GM23338 (cell line): Measurements from ENCODE around the gene CACNA2D1. TPM values are rescaled to one million over a fixed set of nuclear protein-coding genes. Genes with fewer than 3 reads are reported as not detected.

ENCODE experiments used
- ATAC-seq: fragments of 200-7000 bp; cut with Tn5 transposase; 3 replicates; pipeline ENCODE4 v1.9.1; 2020
- DNase-seq: peaks from one replicate; pipeline ENCODE4 v3.0.0-alpha.2; 2015; ENCODE audit warnings: low spot score
- H2AFZ ChIP-seq: fragments of 200-600 bp; sonication (generic); 2 replicates; pipeline ENCODE4 v1.8.0; 2016; ENCODE audit warnings: antibody characterized with exemption, mild to moderate bottlenecking, moderate library complexity
- H3F3A ChIP-seq: fragments of 200-600 bp; sonication (generic); replicated peaks from 2 replicates; pipeline ENCODE4 v1.8.0; 2017; ENCODE audit warnings: antibody characterized with exemption, mixed run types, low read depth
- H3K27ac ChIP-seq: fragments of 200-600 bp; sonication (generic); 2 replicates; pipeline ENCODE4 v1.6.1; 2016; ENCODE audit warnings: low read depth
- H3K27me3 ChIP-seq: fragments of 200-600 bp; sonication (generic); 2 replicates; pipeline ENCODE4 v1.8.0; 2016; ENCODE audit warnings: mild to moderate bottlenecking, mixed run types, moderate library complexity; ENCODE audit not compliant: insufficient read depth
- H3K36me3 ChIP-seq: fragments of 200-600 bp; sonication (generic); 2 replicates; pipeline ENCODE4 v1.8.0; 2016; ENCODE audit warnings: mild to moderate bottlenecking; ENCODE audit not compliant: insufficient read depth
- H3K4me1 ChIP-seq: fragments of 200-600 bp; sonication (generic); 2 replicates; pipeline ENCODE4 v1.8.0; 2016; ENCODE audit warnings: mild to moderate bottlenecking, moderate library complexity; ENCODE audit not compliant: insufficient read depth
- H3K4me2 ChIP-seq: fragments of 200-600 bp; sonication (generic); 2 replicates; pipeline ENCODE4 v1.7.1; 2017; ENCODE audit warnings: mixed run types
- H3K4me3 ChIP-seq: fragments of 200-600 bp; sonication (generic); 2 replicates; pipeline ENCODE4 v1.6.1; 2016; ENCODE audit warnings: mixed run types
- H3K79me2 ChIP-seq: fragments of 200-600 bp; sonication (generic); replicated peaks from 2 replicates; pipeline ENCODE4 v1.8.0; 2017; ENCODE audit warnings: mild to moderate bottlenecking; ENCODE audit not compliant: insufficient read depth
- H3K9me2 ChIP-seq: fragments of 200-600 bp; sonication (generic); 2 replicates; pipeline ENCODE4 v1.8.0; 2017; ENCODE audit not compliant: insufficient read depth
- H4K20me1 ChIP-seq: fragments of 200-600 bp; sonication (generic); replicated peaks from 2 replicates; pipeline ENCODE4 v1.8.0; 2017; ENCODE audit warnings: mild to moderate bottlenecking; ENCODE audit not compliant: insufficient read depth
- H3K27ac Mint-ChIP-seq: 2 replicates; pipeline ENCODE4 v1.8.0; 2020; ENCODE audit warnings: inconsistent platforms, mild to moderate bottlenecking, moderate library complexity, mixed read lengths
- H3K27me3 Mint-ChIP-seq: 3 replicates; pipeline ENCODE4 v1.8.0; 2022; ENCODE audit warnings: low read depth, mild to moderate bottlenecking, moderate library complexity, mixed read lengths, inconsistent platforms; ENCODE audit not compliant: insufficient read depth, poor library complexity
- H3K36me3 Mint-ChIP-seq: 3 replicates; pipeline ENCODE4 v1.8.0; 2021; ENCODE audit warnings: low read depth, mild to moderate bottlenecking, inconsistent platforms, moderate library complexity, mixed read lengths
- H3K4me1 Mint-ChIP-seq: 3 replicates; pipeline ENCODE4 v1.8.0; 2020; ENCODE audit warnings: mild to moderate bottlenecking, inconsistent platforms, mixed read lengths
- H3K4me3 Mint-ChIP-seq: 3 replicates; pipeline ENCODE4 v1.8.0; 2021; ENCODE audit warnings: moderate library complexity, mild to moderate bottlenecking, inconsistent platforms, mixed read lengths
- H3K9me3 Mint-ChIP-seq: 3 replicates; pipeline ENCODE4 v1.8.0; 2020; ENCODE audit warnings: moderate library complexity, mild to moderate bottlenecking, inconsistent platforms, mixed read lengths
- CREB1 ChIP-seq: fragments of 250-450 bp; sonication (Bioruptor Pico); IDR thresholded peaks from 2 replicates; pipeline ENCODE4 v1.5.0; 2020; ENCODE audit warnings: low read depth, mild to moderate bottlenecking, moderate library complexity
- CTCF ChIP-seq, 2 experiments: fragments of 200-600 bp in 1 of 2; sonication (generic) in 1 of 2; conservative IDR thresholded peaks; 2 replicates each; pipeline versions ENCODE4 v1.5.1 to v1.6.1; 2016 to 2017; ENCODE audit warnings: antibody characterized with exemption in 2 of 2, low read depth in 2 of 2, mild to moderate bottlenecking in 2 of 2, moderate library complexity in 1 of 2
- ETS1 ChIP-seq: IDR thresholded peaks from 2 replicates; pipeline ENCODE4 v1.6.1; 2016; ENCODE audit warnings: antibody characterized with exemption
- EZH2 ChIP-seq: fragments of 200-600 bp; sonication (generic); IDR thresholded peaks from one replicate; pipeline ENCODE4 v1.8.0; 2017; ENCODE audit warnings: antibody characterized with exemption, mild to moderate bottlenecking, low read depth; ENCODE audit not compliant: unreplicated experiment
- EZH2phosphoT487 ChIP-seq: fragments of 200-600 bp; sonication (generic); IDR thresholded peaks from one replicate; pipeline ENCODE4 v1.8.1; 2018; ENCODE audit warnings: antibody characterized with exemption; ENCODE audit not compliant: unreplicated experiment
- JUNB ChIP-seq: IDR thresholded peaks from one replicate; pipeline ENCODE4 v1.6.1; 2016; ENCODE audit warnings: antibody characterized with exemption; ENCODE audit not compliant: unreplicated experiment
- NANOG ChIP-seq: IDR thresholded peaks from 2 replicates; pipeline ENCODE4 v1.6.1; 2016; ENCODE audit warnings: antibody characterized with exemption, borderline replicate concordance
- POLR2AphosphoS5 ChIP-seq: IDR thresholded peaks from 2 replicates; pipeline ENCODE4 v1.6.1; 2016; ENCODE audit warnings: antibody characterized with exemption, low read depth
- STAT1 ChIP-seq: IDR thresholded peaks from one replicate; pipeline ENCODE4 v1.6.1; 2016; ENCODE audit warnings: antibody characterized with exemption; ENCODE audit not compliant: unreplicated experiment
- polyA plus RNA-seq: library from polyadenylated mRNA; unstranded; fragments of >200 nt; fragmentation: Nextera tagmentation; extraction: Ambion mirVana; gene quantifications from 2 replicates; pipeline ENCODE4 v1.2.1, GENCODE V29; 2016
- total RNA-seq: library from RNA; depleted of rRNA; stranded (reverse); fragments of >200 nt; shearing (Covaris generic); gene quantifications from 2 replicates; pipeline ENCODE4 v1.2.3, GENCODE V29; 2014
- TF ChIP-seq, protein P1 (sequence below): IDR thresholded peaks from one replicate; pipeline ENCODE4 v1.6.1; 2018; ENCODE audit warnings: antibody characterized with exemption; ENCODE audit not compliant: unreplicated experiment

CACNA2D1 gene
- total and polyA plus RNA-seq, 2 experiments from 2014 or later, result 7.0 to 20.4 TPM

- no peak for TF ChIP-seq CTCF (conservative IDR thresholded peaks at IDR 0.05; ENCODE audit: low read depth in 2 of 2)
These were observed 130.3 kb downstream of the CACNA2D1 start (continued) for GRCh38 chr7:82313269-82313668.

DNA sequence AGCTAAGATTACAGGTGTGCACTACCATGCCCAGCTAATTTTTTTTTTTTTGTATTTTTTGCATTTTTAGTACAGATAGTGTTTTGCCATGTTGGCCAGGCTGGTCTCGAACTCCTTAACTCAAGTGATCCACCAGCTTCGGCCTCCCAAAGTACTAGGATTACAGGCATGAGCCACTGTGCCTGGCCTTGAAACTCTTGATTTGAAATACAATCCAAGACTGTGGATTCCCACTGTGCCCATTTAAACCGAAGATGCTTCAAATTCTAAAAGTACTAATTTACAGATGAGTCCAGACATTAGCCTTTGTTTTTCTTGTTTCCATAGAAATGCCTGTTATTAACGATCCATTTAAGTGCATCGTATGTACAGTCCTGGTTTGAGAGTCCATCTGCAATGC lies 130.9 kb downstream of the CACNA2D1 start:
- Mint-ChIP-seq H3K4me1 (peaks cover 39% of the 10 kb centered on the region), H3K36me3 (peaks cover 23% of the 10 kb centered on the region), H3K27me3 (peaks cover 3% of the 10 kb centered on the region), H3K4me3 (no peak overlapping the region), H3K9me3 (peaks cover 12% of the 10 kb centered on the region), H3K27ac (peak overlapping the region; percentile 44; the same call in 1 of the 2 replicates)
- H4K20me1 ChIP-seq, result no peaks in the 10 kb centered on the region
- H3K27me3 ChIP-seq, result no peaks in the 10 kb centered on the region
- H3F3A ChIP-seq, result no peaks in the 10 kb centered on the region
- H3K4me3 ChIP-seq, result no peak overlapping the region
- H3K9me2 ChIP-seq, result peaks cover 4% of the 10 kb centered on the region; the same call in 1 of the 2 replicates
- H3K36me3 ChIP-seq, result no peaks in the 10 kb centered on the region
- peak overlapping the region; percentile 48 for H3K4me2 ChIP-seq
- DNase-seq, result peak; percentile 70
- H3K79me2 ChIP-seq, result no peaks in the 10 kb centered on the region; the same call in 1 of the 2 replicates
- ATAC-seq, result peak; percentile 72
- no peak for TF ChIP-seq STAT1
- TF ChIP-seq NANOG, result peak; percentile 48; the same call in 1 of the 2 replicates
- H3K27ac ChIP-seq, result peak overlapping the region; percentile 92
- H3K4me1 ChIP-seq, result peaks cover 36% of the 10 kb centered on the region
- no peak overlapping the region for H2AFZ ChIP-seq

GRCh38 chr7:82305347-82306005 lies 138.1 kb downstream of the CACNA2D1 start:
- Histone ChIP-seq H3K9me2 (peaks cover 4% of the 10 kb centered on the region; the same call in 1 of the 2 replicates), H3K4me3 (no peak overlapping the region), H3F3A (no peaks in the 10 kb centered on the region), H4K20me1 (no peaks in the 10 kb centered on the region), H3K4me2 (no peak overlapping the region; the same call in 1 of the 2 replicates), H3K27ac (peak overlapping the region; percentile 34; the same call in 1 of the 2 replicates), H3K36me3 (no peaks in the 10 kb centered on the region), H3K27me3 (no peaks in the 10 kb centered on the region), H2AFZ (no peak overlapping the region), H3K4me1 (peaks cover 27% of the 10 kb centered on the region), H3K79me2 (peaks cover 7% of the 10 kb centered on the region; the same call in 1 of the 2 replicates)
- no peak for TF ChIP-seq CREB1 (CRISPR knock-in tag)
- Mint-ChIP-seq H3K9me3 (peaks cover 14% of the 10 kb centered on the region), H3K27me3 (peaks cover 3% of the 10 kb centered on the region), H3K4me1 (peaks cover 34% of the 10 kb centered on the region), H3K27ac (peak overlapping the region; percentile 24; the same call in 1 of the 2 replicates), H3K36me3 (peaks cover 25% of the 10 kb centered on the region), H3K4me3 (peak overlapping the region; percentile 16; the same call in 2 of the 3 replicates)
- ATAC-seq (peak; percentile 97), DNase-seq (peak; percentile 48)

DNA sequence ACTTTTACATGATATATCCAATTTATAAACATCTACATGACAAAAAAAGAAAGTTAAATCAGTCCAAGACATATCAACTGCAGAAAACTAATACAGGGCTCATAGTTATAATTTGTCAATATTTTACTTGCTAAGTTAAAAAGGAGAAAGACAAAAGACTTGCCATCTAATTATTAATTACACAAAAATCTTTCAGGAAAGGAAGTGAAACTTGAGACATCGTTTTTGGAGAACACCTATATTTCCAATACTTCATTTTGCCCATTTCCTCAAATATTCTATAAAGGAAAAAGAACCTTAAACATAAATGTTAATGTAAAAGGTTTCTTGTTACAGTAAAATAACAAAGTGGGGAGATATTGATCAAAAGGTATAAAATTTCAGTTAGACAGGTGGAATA lies 148.7 kb downstream of the CACNA2D1 start:
- Histone ChIP-seq H3K9me2 (no peaks in the 10 kb centered on the region), H3K4me1 (peaks cover 6% of the 10 kb centered on the region), H4K20me1 (no peaks in the 10 kb centered on the region), H3K36me3 (no peaks in the 10 kb centered on the region), H3F3A (no peaks in the 10 kb centered on the region), H3K27me3 (no peaks in the 10 kb centered on the region), H3K79me2 (no peaks in the 10 kb centered on the region), H3K27ac (no peak overlapping the region), H3K4me3 (no peak overlapping the region), H3K4me2 (no peak overlapping the region), H2AFZ (no peak overlapping the region)
- Mint-ChIP-seq H3K4me3 (no peak overlapping the region), H3K36me3 (peaks cover 11% of the 10 kb centered on the region; the same call in 2 of the 3 replicates), H3K9me3 (peaks cover 5% of the 10 kb centered on the region; the same call in 2 of the 3 replicates), H3K4me1 (peaks cover 8% of the 10 kb centered on the region), H3K27ac (no peak overlapping the region), H3K27me3 (peaks cover 3% of the 10 kb centered on the region)
- ATAC-seq (no peak), DNase-seq (no peak)
- TF ChIP-seq STAT1, result no peak
- no peak for TF ChIP-seq ETS1
- TF ChIP-seq POLR2AphosphoS5, result no peak
- no peak for TF ChIP-seq CREB1 (CRISPR knock-in tag)
- TF ChIP-seq, protein P1, sequence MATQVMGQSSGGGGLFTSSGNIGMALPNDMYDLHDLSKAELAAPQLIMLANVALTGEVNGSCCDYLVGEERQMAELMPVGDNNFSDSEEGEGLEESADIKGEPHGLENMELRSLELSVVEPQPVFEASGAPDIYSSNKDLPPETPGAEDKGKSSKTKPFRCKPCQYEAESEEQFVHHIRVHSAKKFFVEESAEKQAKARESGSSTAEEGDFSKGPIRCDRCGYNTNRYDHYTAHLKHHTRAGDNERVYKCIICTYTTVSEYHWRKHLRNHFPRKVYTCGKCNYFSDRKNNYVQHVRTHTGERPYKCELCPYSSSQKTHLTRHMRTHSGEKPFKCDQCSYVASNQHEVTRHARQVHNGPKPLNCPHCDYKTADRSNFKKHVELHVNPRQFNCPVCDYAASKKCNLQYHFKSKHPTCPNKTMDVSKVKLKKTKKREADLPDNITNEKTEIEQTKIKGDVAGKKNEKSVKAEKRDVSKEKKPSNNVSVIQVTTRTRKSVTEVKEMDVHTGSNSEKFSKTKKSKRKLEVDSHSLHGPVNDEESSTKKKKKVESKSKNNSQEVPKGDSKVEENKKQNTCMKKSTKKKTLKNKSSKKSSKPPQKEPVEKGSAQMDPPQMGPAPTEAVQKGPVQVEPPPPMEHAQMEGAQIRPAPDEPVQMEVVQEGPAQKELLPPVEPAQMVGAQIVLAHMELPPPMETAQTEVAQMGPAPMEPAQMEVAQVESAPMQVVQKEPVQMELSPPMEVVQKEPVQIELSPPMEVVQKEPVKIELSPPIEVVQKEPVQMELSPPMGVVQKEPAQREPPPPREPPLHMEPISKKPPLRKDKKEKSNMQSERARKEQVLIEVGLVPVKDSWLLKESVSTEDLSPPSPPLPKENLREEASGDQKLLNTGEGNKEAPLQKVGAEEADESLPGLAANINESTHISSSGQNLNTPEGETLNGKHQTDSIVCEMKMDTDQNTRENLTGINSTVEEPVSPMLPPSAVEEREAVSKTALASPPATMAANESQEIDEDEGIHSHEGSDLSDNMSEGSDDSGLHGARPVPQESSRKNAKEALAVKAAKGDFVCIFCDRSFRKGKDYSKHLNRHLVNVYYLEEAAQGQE, result no peak
- TF ChIP-seq EZH2phosphoT487, result no peak
- TF ChIP-seq EZH2, result no peak
- no peak for TF ChIP-seq JUNB
